Stimulated activated effector memory CD8-positive, alpha-beta T cell treated with anti-CD3 and anti-CD28 coated beads, Interleukin-12 subunit alpha, Interleukin-12 subunit beta, amount 100 ng/mL, for 72 hours (primary cell): Measurements from ENCODE around the gene FSTL3.
"Not testable (repeated sequence)": the region's sequence is repeated elsewhere in the genome, so short reads cannot be mapped to it uniquely, and the experiment has no call there.

Experiments used
- ATAC-seq: fragments of 150-1000 bp; cut with Tn5 transposase; 2 replicates; pipeline ENCODE4 v1.10.0; 2021
- DNase-seq, 2 donors: peaks; one replicate each; pipeline ENCODE4 v3.0.0; 2021 to 2022; ENCODE audit warnings: low spot score in 2 of 2
- H3K27ac Mint-ChIP-seq: one replicate; pipeline ENCODE4 v1.8.0; 2022; ENCODE audit warnings: mild to moderate bottlenecking, mixed read lengths
- H3K36me3 Mint-ChIP-seq: one replicate; pipeline ENCODE4 v1.8.0; 2022; ENCODE audit warnings: mild to moderate bottlenecking, mixed read lengths
- H3K4me1 Mint-ChIP-seq: one replicate; pipeline ENCODE4 v1.8.0; 2022; ENCODE audit warnings: mixed read lengths
- H3K4me3 Mint-ChIP-seq: one replicate; pipeline ENCODE4 v1.8.0; 2022; ENCODE audit warnings: mild to moderate bottlenecking, mixed read lengths
- H3K9me3 Mint-ChIP-seq: one replicate; pipeline ENCODE4 v1.8.0; 2022; ENCODE audit warnings: mixed read lengths

FSTL3 gene

DNA sequence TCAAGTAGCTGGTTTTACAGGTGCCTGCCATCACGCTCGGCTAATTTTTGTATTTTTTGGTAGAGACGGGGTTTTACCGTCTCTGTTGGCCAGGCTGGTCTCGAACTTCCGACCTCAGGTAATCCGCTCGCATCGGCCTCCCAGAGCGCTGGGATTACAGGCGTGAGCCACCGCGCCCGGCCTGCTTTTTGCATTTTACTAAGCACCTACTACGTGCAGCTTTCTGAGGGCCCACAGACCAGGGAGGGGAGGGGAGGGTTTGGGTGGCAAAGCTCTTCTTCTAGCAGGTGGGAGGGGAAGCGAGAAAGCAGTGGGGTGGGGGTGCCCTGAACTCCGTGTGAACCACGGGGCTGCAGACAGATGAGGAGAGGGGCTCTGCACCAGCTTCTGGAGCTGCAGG is 47.5 kb downstream of the FSTL3 start:
- no peak for DNase-seq
- no peak for ATAC-seq
- Mint-ChIP-seq H3K36me3 (no peaks in the 10 kb centered on the region), H3K4me1 (no peaks in the 10 kb centered on the region), H3K4me3 (no peak overlapping the region), H3K27ac (no peak overlapping the region), H3K9me3 (no peaks in the 10 kb centered on the region)

GRCh38 chr19:725461-726089 is 49.4 kb downstream of the FSTL3 start:
- ATAC-seq, result no peak

DNA sequence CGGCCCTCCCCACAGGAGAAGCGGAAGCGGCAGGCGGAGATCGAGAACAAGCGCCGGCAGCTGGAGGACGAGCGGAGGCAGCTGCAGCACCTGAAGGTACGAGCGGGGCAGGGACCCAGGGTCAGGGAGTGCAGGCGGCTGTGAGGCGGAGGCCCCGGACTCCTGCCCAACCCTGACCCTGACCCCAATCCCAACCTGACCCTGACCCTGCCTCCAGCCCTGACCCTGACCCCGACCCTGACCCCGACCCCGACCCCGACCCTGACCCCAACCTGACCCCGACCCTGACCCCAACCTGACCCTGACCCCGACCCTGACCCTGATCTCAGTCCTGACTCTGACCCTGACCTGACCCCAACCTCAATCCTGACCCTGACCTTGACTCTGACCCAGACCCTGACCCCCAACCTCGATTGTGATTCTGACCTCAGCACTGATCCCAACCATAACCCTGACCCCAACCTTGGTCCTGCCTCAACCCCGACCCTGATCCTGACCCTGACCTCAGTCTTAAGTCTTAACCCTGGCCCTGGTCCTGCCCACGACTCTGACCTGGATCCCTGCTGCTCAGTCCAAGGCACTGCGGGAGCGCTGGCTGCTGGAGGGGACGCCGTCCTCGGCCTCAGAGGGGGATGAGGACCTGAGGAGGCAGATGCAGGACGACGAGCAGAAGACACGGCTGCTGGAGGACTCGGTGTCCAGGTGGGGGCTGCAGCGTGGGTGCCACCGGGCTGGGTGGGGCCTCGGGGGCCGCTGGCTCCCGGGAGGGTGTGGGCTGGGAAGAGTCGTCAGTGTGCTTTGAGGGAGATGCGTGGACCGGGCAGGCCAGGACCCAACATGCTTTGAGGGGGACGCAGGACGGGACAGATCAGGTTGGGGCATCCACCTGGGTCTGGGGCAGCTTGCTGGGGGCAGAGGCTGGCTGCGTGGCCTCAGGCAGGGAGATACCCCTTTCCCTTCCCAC is 51.1 kb downstream of the FSTL3 start:
- Mint-ChIP-seq H3K36me3 (no peaks in the 10 kb centered on the region), H3K4me3 (no peak overlapping the region), H3K27ac (no peak overlapping the region), H3K4me1 (peaks cover under 1% of the 10 kb centered on the region), H3K9me3 (no peaks in the 10 kb centered on the region)
- DNase-seq (no peak), ATAC-seq (no peak)

More at GRCh38 chr19:725461-726089, 49.4 kb downstream of the FSTL3 start:
- H3K4me3 Mint-ChIP-seq, result no peak overlapping the region
- H3K4me1 Mint-ChIP-seq, result no peaks in the 10 kb centered on the region
- no peak for DNase-seq
- H3K9me3 Mint-ChIP-seq, result no peaks in the 10 kb centered on the region
- H3K27ac Mint-ChIP-seq, result no peak overlapping the region
- no peaks in the 10 kb centered on the region for H3K36me3 Mint-ChIP-seq

DNA sequence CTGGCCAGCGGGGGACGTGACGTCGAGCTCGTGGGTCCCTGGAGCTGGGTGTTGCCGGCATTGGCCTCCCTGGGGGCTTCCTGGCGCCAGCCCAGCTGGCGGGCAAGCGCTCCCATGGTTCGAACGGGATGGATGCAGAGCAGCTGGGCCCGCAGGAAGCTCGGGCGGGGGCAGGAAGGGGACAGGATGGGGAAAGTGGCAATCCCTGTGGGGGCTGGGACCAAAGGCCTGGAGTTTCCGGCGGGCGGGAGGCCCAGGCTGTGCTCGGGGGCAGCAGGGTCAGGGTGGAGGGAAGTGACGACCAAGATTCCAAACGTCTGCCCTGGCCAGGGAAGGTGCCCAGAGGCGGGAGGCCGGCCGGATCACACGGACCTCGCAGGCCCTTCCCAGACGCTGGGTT is 51.8 kb downstream of the FSTL3 start:
- H3K4me1 Mint-ChIP-seq, result peaks cover 8% of the 10 kb centered on the region
- no peak overlapping the region for H3K27ac Mint-ChIP-seq
- H3K9me3 Mint-ChIP-seq, result no peaks in the 10 kb centered on the region
- no peaks in the 10 kb centered on the region for H3K36me3 Mint-ChIP-seq
- no peak overlapping the region for H3K4me3 Mint-ChIP-seq
- DNase-seq (no peak), ATAC-seq (no peak)

GRCh38 chr19:729564-729963 is 53.4 kb downstream of the FSTL3 start:
- not testable (repeated sequence) for H3K36me3 Mint-ChIP-seq, H3K9me3 Mint-ChIP-seq, DNase-seq, H3K4me3 Mint-ChIP-seq, H3K27ac Mint-ChIP-seq, ATAC-seq
- H3K4me1 Mint-ChIP-seq, result peaks cover 21% of the 10 kb centered on the region

DNA sequence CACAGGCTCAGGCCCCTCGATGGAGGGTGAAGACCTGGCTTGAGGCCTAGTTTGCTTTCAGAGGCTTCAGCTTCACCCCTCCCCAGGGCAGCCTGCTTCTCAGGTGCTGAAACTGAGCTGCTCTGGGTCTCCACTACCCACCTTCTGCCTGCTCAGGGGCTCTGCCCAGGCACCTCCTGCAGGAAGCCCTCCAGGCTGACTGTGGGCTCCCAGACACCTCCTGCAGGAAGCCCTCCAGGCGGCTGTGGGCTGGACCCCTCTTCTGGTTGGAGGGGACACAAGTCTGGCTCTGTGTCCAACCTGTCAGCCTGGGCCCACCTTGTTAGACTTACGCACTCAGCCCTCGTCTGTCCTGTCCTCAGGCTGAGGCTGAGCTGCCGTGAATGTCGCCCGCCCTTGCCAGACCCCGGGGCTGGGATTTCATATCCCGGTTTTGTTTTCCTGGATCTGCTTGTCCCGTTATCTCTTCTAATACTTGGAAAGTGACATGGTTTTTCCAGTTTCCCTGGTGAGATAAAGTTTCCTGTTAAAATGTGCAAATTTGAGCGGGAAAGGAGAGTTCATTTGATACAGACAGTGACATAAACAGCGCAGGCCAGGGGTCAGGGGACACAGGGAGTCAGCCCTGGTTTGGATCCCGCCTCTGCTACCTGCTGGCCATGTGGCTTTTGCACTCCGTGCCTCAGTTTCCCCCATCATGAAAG is 53.9 kb downstream of the FSTL3 start:
- DNase-seq, result no peak
- Mint-ChIP-seq H3K9me3 (no peaks in the 10 kb centered on the region), H3K36me3 (no peaks in the 10 kb centered on the region), H3K4me1 (peaks cover 21% of the 10 kb centered on the region), H3K4me3 (no peak overlapping the region), H3K27ac (no peak overlapping the region)
- no peak for ATAC-seq

GRCh38 chr19:731000-731399 is 54.8 kb downstream of the FSTL3 start:
- ATAC-seq, result no peak
- H3K36me3 Mint-ChIP-seq, result no peaks in the 10 kb centered on the region
- H3K9me3 Mint-ChIP-seq, result no peaks in the 10 kb centered on the region
- no peak for DNase-seq
- peaks cover 21% of the 10 kb centered on the region for H3K4me1 Mint-ChIP-seq
- no peak overlapping the region for H3K27ac Mint-ChIP-seq
- no peak overlapping the region for H3K4me3 Mint-ChIP-seq

DNA sequence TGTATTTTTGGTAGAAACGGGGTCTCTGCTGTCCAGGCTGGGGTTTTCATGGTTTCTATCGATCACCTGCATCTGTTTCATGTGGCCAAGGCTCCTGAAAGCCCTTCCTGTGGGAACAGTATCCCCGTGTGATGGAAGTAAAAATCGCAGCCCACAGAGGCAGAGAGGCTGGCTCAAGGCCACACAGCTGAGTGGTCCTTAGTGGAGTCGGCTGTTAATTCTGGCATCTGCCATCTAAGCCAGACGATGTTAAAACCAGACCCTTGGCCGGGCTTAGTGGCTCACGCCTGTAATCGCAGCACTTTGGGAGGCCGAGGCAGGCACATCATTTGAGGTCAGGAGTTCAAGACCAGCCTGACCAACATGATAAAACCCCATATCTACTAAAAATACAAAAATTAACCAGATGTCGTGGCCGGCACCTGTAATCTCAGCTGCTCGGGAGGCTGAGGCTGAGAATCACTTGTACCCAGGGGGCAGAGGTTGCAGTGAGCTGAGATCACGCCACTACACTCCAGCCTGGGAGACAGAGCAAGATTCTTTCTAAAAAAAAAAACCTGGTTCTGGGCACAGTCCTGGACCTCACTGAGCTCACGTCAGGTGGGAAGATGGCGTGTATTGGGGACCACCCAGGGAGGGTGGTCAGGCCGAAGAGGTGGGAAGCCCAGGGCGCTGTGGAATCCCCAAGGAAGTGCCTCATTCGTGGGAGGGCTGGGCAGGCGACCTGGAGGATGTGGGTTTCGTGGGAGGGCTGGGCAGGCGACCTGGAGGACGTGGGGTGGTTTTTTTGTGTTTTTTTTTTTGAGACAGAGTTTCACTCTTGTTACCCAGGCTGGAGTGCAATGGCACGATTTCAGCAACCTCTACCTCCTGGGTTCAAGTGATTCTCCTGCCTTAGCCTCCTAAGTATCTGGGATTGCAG is 56.2 kb downstream of the FSTL3 start:
- Mint-ChIP-seq H3K4me3 (no peak overlapping the region), H3K36me3 (no peaks in the 10 kb centered on the region), H3K4me1 (peaks cover 21% of the 10 kb centered on the region), H3K27ac (peak overlapping the region; percentile 76), H3K9me3 (no peaks in the 10 kb centered on the region)
- ATAC-seq (no peak), DNase-seq (no peak)
